HepG2 (cell line): Measurements from ENCODE around the gene PIEZO1. TPM values are rescaled to one million over a fixed set of nuclear protein-coding genes. Genes with fewer than 3 reads are reported as not detected.

Experiments
- ARNT2 ChIP-seq: sonication (generic); formaldehyde crosslinking; IDR thresholded peaks from 2 replicates; pipeline ENCODE4 v1.8.0; 2022; ENCODE audit warnings: mild to moderate bottlenecking, low read depth, missing genetic modification reagents, moderate library complexity
- ATF5 ChIP-seq: sonication (generic); formaldehyde crosslinking; IDR thresholded peaks from 2 replicates; pipeline ENCODE4 v1.4.0; 2020; ENCODE audit warnings: mild to moderate bottlenecking, low read depth, missing genetic modification reagents
- CREB3 ChIP-seq: sonication (generic); formaldehyde crosslinking; IDR thresholded peaks from 2 replicates; pipeline ENCODE4 v1.5.0; 2020; ENCODE audit warnings: missing genetic modification reagents
- HMGXB3 ChIP-seq: sonication (generic); formaldehyde crosslinking; IDR thresholded peaks from 2 replicates; pipeline ENCODE4 v1.4.0; 2020; ENCODE audit warnings: missing genetic modification reagents, borderline replicate concordance
- MXD1 ChIP-seq: sonication (generic); formaldehyde crosslinking; IDR thresholded peaks from 2 replicates; pipeline ENCODE4 v1.4.0; 2020; ENCODE audit warnings: mild to moderate bottlenecking, missing genetic modification reagents
- SAFB2 ChIP-seq: sonication (generic); formaldehyde crosslinking; IDR thresholded peaks from 2 replicates; pipeline ENCODE4 v1.5.1; 2020; ENCODE audit warnings: missing genetic modification reagents, low read depth, mild to moderate bottlenecking, borderline replicate concordance
- SP5 ChIP-seq: IDR thresholded peaks from 2 replicates; pipeline ENCODE4 v1.6.1; 2016; ENCODE audit warnings: low read depth, borderline replicate concordance
- ZBTB20 ChIP-seq: sonication (generic); formaldehyde crosslinking; IDR thresholded peaks from 2 replicates; pipeline ENCODE4 v1.8.1; 2023; ENCODE audit warnings: missing genetic modification reagents, low read depth, mild to moderate bottlenecking, borderline replicate concordance
- ZNF12 ChIP-seq: sonication (generic); formaldehyde crosslinking; IDR thresholded peaks from 2 replicates; pipeline ENCODE4 v1.5.0; 2020; ENCODE audit warnings: missing genetic modification reagents
- ZNF143 ChIP-seq: sonication (generic); formaldehyde crosslinking; IDR thresholded peaks from 2 replicates; pipeline ENCODE4 v1.4.0; 2020; ENCODE audit warnings: missing genetic modification reagents
- ZNF281 ChIP-seq: sonication (generic); formaldehyde crosslinking; IDR thresholded peaks from 2 replicates; pipeline ENCODE4 v1.4.0; 2020; ENCODE audit warnings: missing genetic modification reagents, borderline replicate concordance
- ZNF543 ChIP-seq: sonication (generic); formaldehyde crosslinking; IDR thresholded peaks from 2 replicates; pipeline ENCODE4 v1.4.0; 2020; ENCODE audit warnings: mild to moderate bottlenecking, missing genetic modification reagents
- ZNF816 ChIP-seq: sonication (generic); formaldehyde crosslinking; IDR thresholded peaks from 2 replicates; pipeline ENCODE4 v1.8.0; 2022; ENCODE audit warnings: missing genetic modification reagents, mild to moderate bottlenecking, borderline replicate concordance
- polyA plus RNA-seq, 8 experiments: library from polyadenylated mRNA; depleted of rRNA in 3 of 8; stranded (reverse) in 7 of 8; unstranded in 1 of 8; fragments of >200 nt; fragmentation: Illumina TruSeq in 4 of 8; extraction: Trizol in 4 of 8; gene quantifications; 2 replicates each; pipeline versions ENCODE4 v1.2.1 to v1.2.3, GENCODE V29; 2011 to 2016; ENCODE audit warnings: low read depth in 4 of 8, missing spikeins in 1 of 8, mixed read lengths in 1 of 8; ENCODE audit not compliant: insufficient read depth in 1 of 8
- total RNA-seq, 5 experiments: library from RNA; depleted of rRNA; stranded (reverse); fragments of >200 nt; fragmentation: Illumina TruSeq; extraction: Trizol; gene quantifications; 2 replicates each; pipeline ENCODE4 v1.2.3, GENCODE V29; 2016; ENCODE audit warnings: low read depth in 1 of 5

Gene PIEZO1
- total and polyA plus RNA-seq, 2 of the 13 experiments (the other 11 are each of a cell fraction or from before 2014, with no cell fraction given): 67.9 to 85.0 TPM

GRCh38 chr16:88810912-88811768, 26.1 kb upstream of the PIEZO1 start (continued):
- TF ChIP-seq MXD1 (CRISPR knock-in tag) (peak; percentile 94; the same call in 1 of the 2 replicates), CREB3 (CRISPR knock-in tag) (0 out of 2 replicates have a peak, but pooled peaks have one; percentile 23), ZNF816 (CRISPR knock-in tag) (peak; percentile 98; the same call in 1 of the 2 replicates), ARNT2 (CRISPR knock-in tag) (0 out of 2 replicates have a peak, but pooled peaks have one; percentile 22), ZNF12 (0 out of 2 replicates have a peak, but pooled peaks have one; percentile 49), SAFB2 (CRISPR knock-in tag) (no peak), HMGXB3 (CRISPR knock-in tag) (peak; percentile 68; the same call in 1 of the 2 replicates), ZNF543 (CRISPR knock-in tag) (no peak), ZNF281 (CRISPR knock-in tag) (0 out of 2 replicates have a peak, but pooled peaks have one; percentile 70), ZNF143 (CRISPR knock-in tag) (peak; percentile 32; the same call in 1 of the 2 replicates), ZBTB20 (CRISPR knock-in tag) (peak; percentile 63), ATF5 (CRISPR knock-in tag) (peak; percentile 65; the same call in 1 of the 2 replicates), SP5 (CRISPR knock-in tag) (peak; percentile 47; the same call in 1 of the 2 replicates)
